ENCODE results near the gene TMED6.

The TMED6 gene

GRCh38 chr16:69351309-69352027 lies at the start of gene TMED6:
Gene TMED6, minus strand, starts transcription at chr16:69351786. Its CDS starts 33 bp downstream, at chr16:69351753.
- no peak for TF ChIP-seq CTCF (conservative IDR thresholded peaks at IDR 0.05; ENCODE audit: low read depth, low read length)
- no peak for DNase-seq (ENCODE audit: low read depth)

GRCh38 chr16:69399361-69399760 lies 47.8 kb upstream of the TMED6 start:
- DNase-seq (ENCODE audit: low read depth), result no peak
- no peak for TF ChIP-seq CTCF (conservative IDR thresholded peaks at IDR 0.05; ENCODE audit: low read depth, low read length)
- no peak overlapping the region for H3K4me3 ChIP-seq (ENCODE audit: low read length)

More at GRCh38 chr16:69351309-69352027, at the start of gene TMED6:
- no peak within 1 kb of the TSS for H3K4me3 ChIP-seq (ENCODE audit: low read length)

DNA sequence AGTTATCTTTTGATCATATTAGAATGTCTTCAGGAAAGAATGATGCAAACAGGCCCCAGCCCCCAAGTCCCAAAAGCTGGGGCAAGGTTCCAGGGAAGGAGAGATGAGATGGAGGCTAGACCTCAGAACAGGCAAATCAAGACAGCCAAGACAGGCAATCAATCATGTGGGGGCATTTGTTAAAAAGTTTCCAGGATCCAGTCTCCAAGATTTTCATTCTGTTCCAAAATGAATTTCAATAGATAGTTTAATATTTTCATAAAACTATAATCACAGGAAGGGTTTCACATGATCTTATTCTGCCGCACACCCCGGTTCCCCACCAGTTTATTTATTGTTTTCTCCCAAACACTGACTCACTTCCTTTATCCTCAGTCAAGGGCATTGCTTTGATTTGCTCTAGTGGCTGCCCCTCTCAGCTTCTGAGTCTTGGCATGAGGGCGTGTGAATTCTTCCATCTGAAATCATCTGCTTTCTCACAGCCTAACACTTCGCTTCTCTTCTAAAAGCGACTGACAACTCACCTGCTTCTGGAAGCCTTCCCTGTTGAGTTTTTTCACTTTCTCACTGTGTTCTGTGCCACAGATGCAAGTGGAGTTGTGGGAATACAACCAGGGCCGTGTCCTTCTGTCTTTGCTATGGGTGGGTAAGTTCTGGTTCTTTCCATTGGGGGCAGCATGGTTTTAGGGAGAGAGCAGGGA lies 46.4 kb upstream of the TMED6 start:
- DNase-seq (ENCODE audit: low read depth), result no peak
- peak; percentile 84 for TF ChIP-seq CTCF (conservative IDR thresholded peaks at IDR 0.05; ENCODE audit: low read depth, low read length)
- H3K4me3 ChIP-seq (ENCODE audit: low read length), result no peak overlapping the region

DNA sequence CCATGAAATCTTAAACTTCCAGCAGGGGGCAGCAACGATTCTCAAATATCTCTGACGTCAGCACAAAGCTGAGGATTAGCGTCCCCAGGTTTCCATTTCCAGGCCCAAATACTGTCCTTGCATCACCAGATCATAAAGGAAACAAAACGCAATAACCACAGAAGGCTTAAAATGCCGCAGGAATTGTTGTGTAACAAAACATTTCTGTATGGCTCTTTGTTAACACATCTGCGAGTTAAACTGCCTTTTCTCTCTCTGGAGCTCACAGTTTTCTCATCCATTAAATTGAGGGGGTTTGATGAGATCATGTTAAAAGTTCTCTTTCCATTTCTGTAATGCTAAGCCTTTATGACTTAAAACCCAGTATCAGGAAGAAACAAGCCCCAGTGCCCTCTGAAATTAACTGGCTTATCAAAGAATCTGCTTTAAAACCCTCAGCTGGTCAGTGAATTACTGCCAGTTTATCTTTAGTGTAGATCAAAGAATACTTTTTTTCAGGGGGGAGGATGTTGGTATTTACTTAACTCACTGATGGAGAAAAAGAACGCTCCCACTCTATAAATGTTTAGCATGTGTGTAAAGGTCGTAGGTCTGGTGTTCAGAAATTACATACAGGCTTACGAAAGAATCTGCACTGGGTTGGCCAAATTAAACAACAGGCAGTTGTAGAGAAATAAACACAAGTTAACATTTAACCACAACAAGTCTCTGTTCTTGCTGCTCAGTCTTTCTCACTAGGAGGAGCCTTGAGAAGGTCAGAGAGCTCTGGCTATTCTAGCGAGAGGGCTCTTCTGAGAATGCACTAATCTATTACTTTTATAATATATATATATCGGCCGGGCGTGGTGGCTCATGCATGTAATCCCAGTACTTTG lies 44.8 kb upstream of the TMED6 start:
- H3K4me3 ChIP-seq (ENCODE audit: low read length), result peak overlapping the region; percentile 11
- DNase-seq (ENCODE audit: low read depth), result peak; percentile 89
- peak; percentile 59 for TF ChIP-seq CTCF (conservative IDR thresholded peaks at IDR 0.05; ENCODE audit: low read depth, low read length)

- no peak for DNase-seq (ENCODE audit: low read depth)
- no peak for TF ChIP-seq CTCF (conservative IDR thresholded peaks at IDR 0.05; ENCODE audit: low read depth, low read length)
- no peak overlapping the region for H3K4me3 ChIP-seq (ENCODE audit: low read length)
These were observed 44.2 kb upstream of the TMED6 start for GRCh38 chr16:69395859-69396186.

DNA sequence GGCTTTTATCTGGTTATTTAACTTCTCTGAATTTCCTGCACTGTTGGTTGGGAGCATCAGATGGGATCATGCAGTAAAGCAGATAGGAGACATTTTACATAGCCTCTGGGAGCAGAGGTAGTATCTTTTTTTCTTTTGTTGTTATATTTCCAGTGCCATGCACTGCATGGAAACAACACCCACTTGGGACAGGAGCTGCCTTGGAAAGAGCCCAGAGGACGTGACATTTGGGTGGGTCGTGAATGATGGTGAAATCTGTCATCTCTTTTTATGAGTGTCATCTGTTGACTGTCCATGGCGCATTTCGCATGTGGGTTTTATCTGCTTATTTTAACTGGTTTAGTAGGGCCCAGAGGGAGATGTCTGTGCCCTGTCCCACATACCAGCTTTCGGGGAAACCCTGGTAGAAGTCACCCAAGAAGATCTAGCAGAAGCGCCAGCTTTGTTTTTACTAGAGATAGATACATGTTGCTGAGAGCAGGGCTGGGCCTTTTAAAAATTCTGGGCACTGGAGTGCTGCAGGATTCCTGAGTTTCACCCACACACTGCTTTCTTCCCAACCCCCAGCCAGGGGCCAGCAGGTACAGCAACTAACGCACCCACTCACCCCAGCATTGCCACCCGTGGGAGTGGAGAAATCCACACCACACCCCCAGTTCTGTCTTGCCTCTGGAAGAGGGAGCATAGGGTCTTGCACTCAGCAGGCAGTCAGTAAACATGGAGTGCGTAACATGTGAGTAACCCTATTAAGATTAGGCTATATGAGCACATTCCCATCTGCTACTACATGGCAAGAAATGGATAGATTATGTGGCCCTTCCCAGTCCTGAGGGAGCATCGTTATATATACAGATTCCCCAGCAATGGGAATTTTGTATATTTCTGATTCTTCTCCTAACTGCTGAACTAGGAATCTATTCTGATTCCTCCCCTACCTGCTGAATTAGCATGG lies 42.6 kb upstream of the TMED6 start:
- no peak for TF ChIP-seq CTCF (conservative IDR thresholded peaks at IDR 0.05; ENCODE audit: low read depth, low read length)
- no peak for DNase-seq (ENCODE audit: low read depth)
- no peak overlapping the region for H3K4me3 ChIP-seq (ENCODE audit: low read length)

All from retinal pigment epithelial cell (primary cell).